Fibroblast of skin of scalp (primary cell): ENCODE results near the gene ALX1.
"Not testable (repeated sequence)": the region's sequence is repeated elsewhere in the genome, so short reads cannot be mapped to it uniquely, and the experiment has no call there.

ENCODE experiments used
- DNase-seq: peaks from one replicate; pipeline ENCODE4 v3.0.0-alpha.2; 2013

ALX1 gene

DNA sequence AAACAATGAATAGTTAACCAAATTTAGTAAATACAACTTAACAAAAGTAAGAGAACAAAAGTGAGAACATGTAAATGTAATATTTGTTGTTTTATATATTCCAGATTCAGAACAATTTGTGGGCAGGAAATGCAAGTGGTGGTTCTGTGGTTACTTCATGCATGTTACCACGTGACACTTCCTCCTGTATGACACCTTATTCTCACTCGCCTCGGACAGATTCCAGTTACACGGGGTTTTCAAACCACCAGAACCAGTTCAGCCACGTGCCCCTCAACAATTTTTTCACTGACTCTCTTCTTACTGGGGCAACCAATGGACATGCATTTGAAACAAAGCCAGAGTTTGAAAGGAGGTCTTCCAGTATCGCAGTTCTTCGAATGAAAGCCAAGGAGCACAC lies 21.0 kb downstream of the ALX1 start:
- DNase-seq = no peak

DNA sequence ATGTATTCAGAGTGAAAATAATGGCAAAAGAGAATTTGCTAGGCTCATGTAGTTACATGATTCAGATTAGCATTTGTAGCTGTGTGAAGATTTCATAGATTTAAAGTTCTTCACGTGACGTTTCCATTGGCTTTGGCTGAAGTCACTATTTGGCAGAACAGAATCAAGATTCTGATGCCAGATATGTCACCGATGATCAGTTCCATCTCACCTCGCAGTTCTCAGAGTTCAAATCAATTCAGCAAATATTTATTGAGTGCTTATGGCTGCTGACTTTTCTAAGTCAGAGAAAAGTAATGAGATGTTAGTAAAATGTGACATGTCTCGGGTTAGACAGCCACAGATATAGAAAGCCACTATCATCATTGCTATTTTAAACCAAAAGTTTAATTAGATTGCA lies 28.4 kb downstream of the ALX1 start:
- DNase-seq = no peak

DNA sequence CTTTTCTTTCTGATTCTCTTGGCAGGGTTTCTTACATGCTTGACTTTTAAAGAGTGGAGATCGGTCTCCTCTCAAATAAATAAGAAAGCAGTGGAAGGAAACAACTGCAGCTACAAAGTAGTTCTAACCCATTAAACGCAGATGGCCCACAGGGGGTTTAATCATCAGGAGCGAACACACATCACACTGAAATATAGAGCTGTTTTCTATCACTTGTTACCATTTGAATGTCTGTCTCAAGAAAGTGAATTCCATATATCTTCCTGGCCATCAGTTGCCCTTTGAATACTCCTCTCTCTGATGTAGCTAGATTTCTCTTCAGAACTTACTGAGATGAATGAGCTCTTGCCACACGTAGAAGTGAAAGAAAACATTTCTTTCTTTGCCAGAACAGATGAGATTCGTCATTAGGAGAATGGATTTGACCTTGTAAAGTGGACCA lies 29.1 kb downstream of the ALX1 start:
- no peak for DNase-seq

DNA sequence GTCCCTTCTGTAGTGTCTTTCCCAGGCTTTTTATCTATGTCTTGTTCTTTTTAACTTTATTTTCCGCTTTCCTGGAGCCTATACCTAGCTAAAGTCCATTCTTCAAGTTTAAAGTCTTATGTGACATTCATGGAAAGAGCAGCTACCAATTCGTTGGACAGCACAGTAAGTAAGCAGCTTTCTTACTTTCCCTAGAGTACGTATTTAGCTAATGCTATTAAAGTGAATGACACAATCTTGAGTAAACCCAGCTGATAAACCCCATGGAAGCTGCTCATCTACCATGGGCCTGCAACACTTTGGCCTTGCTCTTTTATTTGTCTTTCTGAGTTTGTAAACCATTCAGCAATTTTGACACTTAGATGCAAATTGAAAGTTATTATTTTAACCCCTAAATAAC lies 30.0 kb downstream of the ALX1 start:
- no peak for DNase-seq

DNA sequence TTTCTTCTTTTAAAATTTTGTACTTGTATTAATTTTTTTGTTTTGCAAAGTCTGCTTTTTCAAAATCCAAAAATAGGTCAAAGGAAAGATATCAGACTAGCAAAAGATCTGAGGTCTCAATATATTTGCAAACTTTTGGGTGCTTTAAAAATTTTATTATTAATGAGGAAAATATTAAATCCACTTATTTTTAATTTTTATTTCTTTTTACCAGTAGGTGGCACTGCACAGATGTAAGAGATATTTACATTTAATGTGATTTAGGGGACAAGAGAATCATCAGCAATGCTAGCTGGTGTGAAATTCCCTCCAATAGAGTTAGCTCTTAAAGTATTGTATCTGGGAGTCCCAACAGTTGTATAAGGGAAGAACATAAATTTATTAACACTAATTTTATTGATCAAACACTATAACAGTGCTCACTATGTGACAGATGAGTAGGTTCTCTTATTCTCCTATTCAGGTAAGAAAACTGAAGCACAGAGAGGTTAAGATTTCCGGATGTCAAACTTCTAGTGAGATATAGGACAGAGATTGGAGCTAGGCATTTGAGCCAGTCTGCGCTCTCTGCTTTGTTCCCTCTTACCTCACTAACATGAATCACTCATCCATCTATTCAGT lies 30.5 kb downstream of the ALX1 start:
- DNase-seq = peak; percentile 10

DNA sequence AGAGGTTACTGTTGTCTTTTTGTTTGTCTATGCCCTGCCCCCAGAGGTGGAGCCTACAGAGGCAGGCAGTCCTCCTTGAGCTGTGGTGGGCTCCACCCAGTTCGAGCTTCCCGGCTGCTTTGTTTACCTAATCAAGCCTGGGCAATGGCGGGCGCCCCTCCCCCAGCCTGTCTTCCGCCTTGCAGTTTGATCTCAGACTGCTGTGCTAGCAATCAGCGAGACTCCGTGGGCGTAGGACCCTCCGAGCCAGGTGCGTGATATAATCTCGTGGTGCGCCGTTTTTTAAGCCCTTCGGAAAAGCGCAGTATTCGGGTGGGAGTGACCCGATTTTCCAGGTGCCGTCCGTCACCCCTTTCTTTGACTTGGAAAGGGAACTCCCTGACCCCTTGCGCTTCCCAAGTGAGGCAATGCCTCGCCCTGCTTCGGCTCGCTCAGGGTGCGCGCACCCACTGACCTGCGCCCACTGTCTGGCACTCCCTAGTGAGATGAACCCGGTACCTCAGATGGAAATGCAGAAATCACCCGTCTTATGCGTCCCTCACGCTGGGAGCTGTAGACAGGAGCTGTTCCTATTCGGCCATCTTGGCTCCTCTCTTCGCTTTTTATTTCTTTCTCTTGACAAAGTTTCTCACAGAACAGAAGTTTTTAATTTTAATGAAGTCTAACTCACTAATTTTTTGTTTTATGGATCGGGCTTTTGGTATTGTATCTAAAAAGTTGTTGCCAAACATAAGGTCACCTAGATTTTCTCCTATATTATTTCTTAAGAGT lies 38.0 kb downstream of the ALX1 start:
- DNase-seq = not testable (repeated sequence)

DNA sequence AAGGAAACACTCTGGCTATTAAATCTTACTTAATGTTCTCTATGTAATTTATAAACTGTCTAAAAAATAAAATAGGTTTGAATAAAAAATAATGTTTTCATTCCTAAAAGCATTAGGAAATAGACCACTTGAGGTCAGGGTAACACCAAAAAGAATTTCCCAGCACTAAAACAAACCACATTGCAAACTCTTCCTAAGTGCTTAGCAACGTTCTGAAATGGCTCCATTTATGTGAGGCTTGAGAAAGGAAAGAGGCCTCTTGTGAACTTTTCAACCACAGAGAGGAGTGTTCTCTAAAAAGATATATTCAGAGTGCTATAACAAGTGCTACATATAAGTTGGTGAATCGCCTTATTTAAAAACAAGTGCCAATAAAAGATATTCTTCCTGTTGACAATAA lies 42.7 kb downstream of the ALX1 start:
- peak; percentile 2 for DNase-seq

DNA sequence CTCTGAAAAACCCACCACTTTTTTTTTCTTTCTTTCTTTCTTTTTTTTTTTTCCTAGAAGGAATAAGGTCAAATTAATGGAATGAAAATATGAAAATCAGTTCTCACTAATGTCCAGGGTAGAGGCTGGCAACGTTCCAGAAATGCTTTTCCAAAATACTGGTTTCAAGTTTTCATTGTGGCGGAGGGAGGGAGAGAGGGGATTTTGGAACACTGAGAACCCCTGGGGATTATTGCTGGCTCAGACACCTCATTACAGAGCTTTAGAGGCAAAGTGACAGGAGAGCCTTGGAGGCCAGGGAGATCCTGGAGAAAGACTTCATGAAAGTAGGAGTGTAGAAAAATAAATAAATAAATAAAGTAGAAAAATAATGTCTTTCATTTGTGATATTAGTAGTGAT lies 45.4 kb downstream of the ALX1 start:
- DNase-seq = no peak

DNA sequence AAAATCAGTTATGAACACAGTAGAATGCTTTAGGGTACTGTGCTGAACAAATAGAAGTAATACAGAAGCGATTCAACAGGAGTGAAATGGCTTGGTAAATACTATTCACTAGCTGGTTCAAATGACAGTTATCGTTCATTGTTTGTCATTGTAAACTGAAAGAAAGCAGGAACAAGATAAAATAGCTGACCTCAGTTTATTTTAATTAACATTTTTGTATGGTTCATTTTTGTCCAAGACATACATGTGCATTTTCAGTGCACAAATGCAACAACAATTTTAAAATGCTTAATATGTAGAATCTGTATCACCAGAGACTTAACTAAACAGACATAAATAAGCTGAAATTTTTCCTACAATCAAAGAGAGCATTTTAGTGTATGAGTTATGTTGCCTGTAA lies 49.9 kb downstream of the ALX1 start:
- no peak for DNase-seq

DNA sequence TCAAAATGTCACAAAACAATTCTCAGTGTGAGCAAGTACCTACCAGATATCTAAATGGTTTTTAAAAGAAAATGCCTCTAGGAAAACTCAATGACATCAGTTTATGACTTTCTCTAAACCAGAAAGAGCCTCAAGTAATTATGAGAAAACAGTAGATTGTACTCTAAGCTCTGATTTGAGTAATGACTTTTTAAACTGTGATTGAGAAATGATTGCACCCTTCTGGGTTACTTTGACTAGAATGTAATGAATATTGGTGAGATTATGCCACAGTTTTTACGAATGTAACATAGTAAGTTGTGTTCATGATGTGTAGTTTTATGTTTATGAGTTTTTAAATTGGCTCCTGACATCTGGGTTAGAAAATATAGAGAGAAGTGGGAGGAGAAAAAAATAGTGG lies 68.8 kb downstream of the ALX1 start:
- no peak for DNase-seq

DNA sequence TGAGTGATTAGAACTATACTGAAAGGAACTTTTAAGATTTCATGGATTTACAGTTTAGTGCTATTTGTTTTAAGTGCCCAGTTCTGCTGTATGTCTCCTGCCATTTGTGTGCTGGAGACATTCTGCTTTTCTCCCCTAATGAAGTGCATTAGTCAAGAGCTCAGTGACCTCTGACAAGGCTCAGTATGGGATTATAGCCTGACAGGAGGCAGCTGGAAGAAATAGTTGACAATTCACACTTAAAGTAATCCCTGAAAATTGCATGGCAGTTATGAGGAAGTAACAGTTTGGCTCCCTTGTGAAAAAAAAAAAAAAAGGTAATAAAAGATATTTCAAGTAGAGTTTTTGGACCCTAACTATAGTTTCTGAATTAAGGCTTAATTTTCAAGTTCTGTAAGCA lies 70.3 kb downstream of the ALX1 start:
- DNase-seq = no peak
